Measurements from ENCODE around the gene SLC22A3. TPM values are rescaled to one million over a fixed set of nuclear protein-coding genes. Genes with fewer than 3 reads are reported as not detected.

Gene SLC22A3
- total RNA-seq, 1 donor from 2014 or later = 0.57 TPM

- Histone ChIP-seq H3K4me3 (ENCODE audit: insufficient read depth, low read depth, low read length) (no peak overlapping the region), H3K79me2 (ENCODE audit: insufficient read depth, low read length) (no peaks in the 10 kb centered on the region), H3K27me3 (ENCODE audit: insufficient read depth, low read length) (peaks cover 3% of the 10 kb centered on the region), H3K36me3 (ENCODE audit: insufficient read depth, low read length) (no peaks in the 10 kb centered on the region), H2AFZ (ENCODE audit: low read depth, low read length) (no peak overlapping the region), H3K27ac (ENCODE audit: low read depth, low read length) (no peak overlapping the region), H3K4me2 (ENCODE audit: low read length) (no peak overlapping the region), H3K9ac (ENCODE audit: low read length) (no peak overlapping the region), H4K20me1 (ENCODE audit: insufficient read depth, low read length) (no peaks in the 10 kb centered on the region), H3K9me3 (ENCODE audit: insufficient read depth, low read depth, low read length) (no peaks in the 10 kb centered on the region), H3K4me1 (ENCODE audit: insufficient read depth, low read length) (peaks cover 3% of the 10 kb centered on the region)
- TF ChIP-seq CTCF (IDR thresholded peaks at IDR 0.05; ENCODE audit: insufficient read depth, low read depth, low read length) (no peak), EZH2 (IDR thresholded peaks at IDR 0.05; ENCODE audit: insufficient read depth, low read length) (no peak)
- H3K9me3 Mint-ChIP-seq (ENCODE audit: unreplicated experiment) = no peaks in the 10 kb centered on the region
- H3K4me1 Mint-ChIP-seq (ENCODE audit: low read depth, unreplicated experiment) = no peaks in the 10 kb centered on the region
- no peaks in the 10 kb centered on the region for H3K36me3 Mint-ChIP-seq (ENCODE audit: low read depth, unreplicated experiment)
- FAIRE-seq = no peak
- peaks cover 23% of the 10 kb centered on the region for H3K27me3 Mint-ChIP-seq (ENCODE audit: low read depth, unreplicated experiment)
- no peak overlapping the region for H3K4me3 Mint-ChIP-seq (ENCODE audit: unreplicated experiment)
- no peak for DNase-seq (ENCODE audit: low read depth)
- H3K27ac Mint-ChIP-seq (ENCODE audit: unreplicated experiment) = no peak overlapping the region
Observed at GRCh38 chr6:160357088-160357487, 8.9 kb downstream of the SLC22A3 start.

- no peak overlapping the region for H3K4me3 ChIP-seq (ENCODE audit: insufficient read depth, low read depth, low read length)
- peaks cover 3% of the 10 kb centered on the region for H3K27me3 ChIP-seq (ENCODE audit: insufficient read depth, low read length)
- Mint-ChIP-seq H3K4me1 (ENCODE audit: low read depth, unreplicated experiment) (no peaks in the 10 kb centered on the region), H3K36me3 (ENCODE audit: low read depth, unreplicated experiment) (no peaks in the 10 kb centered on the region), H3K4me3 (ENCODE audit: unreplicated experiment) (no peak overlapping the region), H3K9me3 (ENCODE audit: unreplicated experiment) (no peaks in the 10 kb centered on the region), H3K27ac (ENCODE audit: unreplicated experiment) (no peak overlapping the region), H3K27me3 (ENCODE audit: low read depth, unreplicated experiment) (peaks cover 18% of the 10 kb centered on the region)
- no peak for TF ChIP-seq CTCF (IDR thresholded peaks at IDR 0.05; ENCODE audit: insufficient read depth, low read depth, low read length)
- no peak for TF ChIP-seq EZH2 (IDR thresholded peaks at IDR 0.05; ENCODE audit: insufficient read depth, low read length)
- peaks cover 3% of the 10 kb centered on the region for H3K4me1 ChIP-seq (ENCODE audit: insufficient read depth, low read length)
- FAIRE-seq (no peak), DNase-seq (ENCODE audit: low read depth) (no peak)
- H3K4me2 ChIP-seq (ENCODE audit: low read length) = no peak overlapping the region
- H3K9ac ChIP-seq (ENCODE audit: low read length) = no peak overlapping the region
- H3K27ac ChIP-seq (ENCODE audit: low read depth, low read length) = no peak overlapping the region
- no peaks in the 10 kb centered on the region for H3K79me2 ChIP-seq (ENCODE audit: insufficient read depth, low read length)
- H2AFZ ChIP-seq (ENCODE audit: low read depth, low read length) = no peak overlapping the region
- H3K9me3 ChIP-seq (ENCODE audit: insufficient read depth, low read depth, low read length) = no peaks in the 10 kb centered on the region
- H3K36me3 ChIP-seq (ENCODE audit: insufficient read depth, low read length) = no peaks in the 10 kb centered on the region
- no peaks in the 10 kb centered on the region for H4K20me1 ChIP-seq (ENCODE audit: insufficient read depth, low read length)
Observed at GRCh38 chr6:160358225-160359119, 10.3 kb downstream of the SLC22A3 start.

- no peak overlapping the region for H3K4me3 Mint-ChIP-seq (ENCODE audit: unreplicated experiment)
- H4K20me1 ChIP-seq (ENCODE audit: insufficient read depth, low read length) = no peaks in the 10 kb centered on the region
- H3K27me3 Mint-ChIP-seq (ENCODE audit: low read depth, unreplicated experiment) = peaks cover 22% of the 10 kb centered on the region
- no peaks in the 10 kb centered on the region for H3K9me3 Mint-ChIP-seq (ENCODE audit: unreplicated experiment)
- H3K9ac ChIP-seq (ENCODE audit: low read length) = no peak overlapping the region
- H3K36me3 Mint-ChIP-seq (ENCODE audit: low read depth, unreplicated experiment) = no peaks in the 10 kb centered on the region
- H3K4me2 ChIP-seq (ENCODE audit: low read length) = no peak overlapping the region
- no peak overlapping the region for H3K27ac Mint-ChIP-seq (ENCODE audit: unreplicated experiment)
- H3K79me2 ChIP-seq (ENCODE audit: insufficient read depth, low read length) = no peaks in the 10 kb centered on the region
- H3K27me3 ChIP-seq (ENCODE audit: insufficient read depth, low read length) = peaks cover 3% of the 10 kb centered on the region
- H3K4me3 ChIP-seq (ENCODE audit: insufficient read depth, low read depth, low read length) = no peak overlapping the region
- H3K4me1 Mint-ChIP-seq (ENCODE audit: low read depth, unreplicated experiment) = no peaks in the 10 kb centered on the region
- DNase-seq (ENCODE audit: low read depth) = no peak
- no peak overlapping the region for H2AFZ ChIP-seq (ENCODE audit: low read depth, low read length)
- FAIRE-seq = no peak
- H3K9me3 ChIP-seq (ENCODE audit: insufficient read depth, low read depth, low read length) = no peaks in the 10 kb centered on the region
- no peak for TF ChIP-seq EZH2 (IDR thresholded peaks at IDR 0.05; ENCODE audit: insufficient read depth, low read length)
- no peak for TF ChIP-seq CTCF (IDR thresholded peaks at IDR 0.05; ENCODE audit: insufficient read depth, low read depth, low read length)
- no peak overlapping the region for H3K27ac ChIP-seq (ENCODE audit: low read depth, low read length)
- H3K4me1 ChIP-seq (ENCODE audit: insufficient read depth, low read length) = no peaks in the 10 kb centered on the region
- H3K36me3 ChIP-seq (ENCODE audit: insufficient read depth, low read length) = no peaks in the 10 kb centered on the region
Observed at GRCh38 chr6:160360955-160361354, 12.8 kb downstream of the SLC22A3 start.
